HG03039 (cell line): ENCODE data around the gene LARP4B.

ENCODE experiments used
- ATAC-seq: cut with Tn5 transposase; IDR thresholded peaks from one replicate; pipeline ENCODE4 v1.9.1; 2021; ENCODE audit warnings: mild to moderate bottlenecking, moderate library complexity; ENCODE audit not compliant: unreplicated experiment

LARP4B gene

DNA sequence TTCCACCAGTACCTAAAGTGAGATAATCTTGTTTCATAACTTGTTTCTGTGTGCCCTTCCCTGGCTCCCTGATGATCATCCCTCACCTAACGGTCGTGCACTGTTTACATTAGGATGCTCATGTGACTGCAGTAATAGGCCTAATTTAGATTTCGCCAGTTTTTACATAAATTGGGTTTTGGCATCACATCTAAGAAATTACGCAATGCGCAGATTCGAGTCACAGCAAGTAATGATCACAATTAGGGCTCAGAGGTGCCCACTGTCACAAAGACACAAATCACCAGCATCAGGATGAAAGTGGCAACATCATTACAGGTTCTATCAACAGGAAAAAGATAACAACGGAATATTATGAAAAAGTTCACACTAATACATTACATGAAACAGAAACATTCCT, 94.7 kb downstream of the LARP4B start:
- ATAC-seq: no peak

GRCh38 chr10:834493-834892, 97.0 kb downstream of the LARP4B start:
- no peak for ATAC-seq

DNA sequence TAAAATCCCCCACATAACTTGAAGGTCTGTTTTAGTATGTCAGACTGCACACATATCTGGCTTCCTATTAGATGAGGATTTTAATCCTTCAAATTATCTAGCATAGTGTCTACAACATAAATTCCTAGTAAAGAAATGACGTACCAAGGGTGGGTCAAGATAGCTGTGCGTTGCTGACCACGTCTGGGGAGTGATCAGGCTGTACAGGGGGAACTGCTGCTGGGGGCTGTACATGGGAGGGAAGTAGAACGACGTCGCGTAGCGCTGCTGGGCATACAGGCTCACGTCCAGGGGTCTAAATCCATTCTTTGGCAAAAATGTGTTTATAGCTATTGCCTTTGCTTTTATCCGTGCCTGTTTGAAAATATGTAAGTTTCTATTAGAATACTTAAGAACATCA, 102.3 kb downstream of the LARP4B start:
- ATAC-seq: no peak

DNA sequence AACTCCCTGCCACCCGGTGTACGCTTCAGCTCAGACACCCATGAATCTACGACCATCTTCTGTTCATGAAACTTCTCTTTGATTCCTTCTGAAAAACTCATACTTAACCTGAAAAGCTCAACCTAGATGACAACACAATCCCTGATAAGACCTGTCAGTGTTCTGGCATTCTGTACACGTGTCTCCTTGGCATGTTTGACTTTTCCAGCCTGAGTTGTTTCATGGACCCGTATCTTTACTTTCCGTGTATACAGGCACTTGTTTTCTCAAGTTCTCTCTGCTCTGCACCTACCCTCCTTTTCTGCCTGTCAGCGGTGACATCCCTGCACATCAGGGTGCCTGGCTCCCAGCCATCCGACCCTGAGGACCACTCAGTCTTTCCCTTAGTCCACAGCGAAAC, 103.3 kb downstream of the LARP4B start:
- no peak for ATAC-seq

DNA sequence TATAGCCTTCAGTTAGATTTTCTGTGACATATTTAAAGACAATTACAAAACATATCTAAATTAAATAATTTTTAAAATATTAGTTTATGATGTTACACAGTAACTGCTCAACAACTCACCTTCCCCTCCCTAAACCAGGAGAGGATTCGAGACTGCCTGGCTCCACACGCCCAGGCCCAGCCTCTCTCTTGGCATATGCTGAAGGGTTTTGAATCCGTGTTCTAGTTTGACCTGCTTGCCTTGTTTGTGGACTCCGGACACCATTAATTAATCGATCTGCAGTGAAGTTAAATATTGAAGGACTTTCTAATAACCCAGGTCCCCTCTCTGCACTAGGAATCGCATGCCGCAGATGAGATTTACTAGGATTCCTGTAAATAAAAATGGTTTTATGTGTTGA, 106.6 kb downstream of the LARP4B start:
- no peak for ATAC-seq

GRCh38 chr10:824497-824896, 107.0 kb downstream of the LARP4B start:
- no peak for ATAC-seq

GRCh38 chr10:822661-823367, 108.7 kb downstream of the LARP4B start:
- no peak for ATAC-seq

DNA sequence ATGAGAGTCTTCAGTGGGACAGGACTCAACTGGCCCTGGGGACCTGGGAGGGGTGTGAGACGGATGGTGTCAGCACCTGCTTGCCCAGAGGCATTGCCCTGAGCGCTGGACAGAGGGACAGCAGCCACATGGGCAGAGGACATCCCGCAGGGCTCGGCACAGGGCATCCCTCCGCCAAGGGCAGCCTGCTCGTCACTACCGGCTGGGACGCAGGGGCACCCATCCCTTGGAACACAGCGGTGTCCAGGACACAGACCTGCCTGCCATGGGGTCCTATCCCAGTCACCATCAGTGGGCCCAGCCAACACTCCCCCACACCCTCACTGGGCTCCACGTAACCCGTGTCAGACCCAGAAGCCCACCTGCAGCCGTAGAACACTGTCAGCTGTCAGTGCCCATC, 109.3 kb downstream of the LARP4B start:
- no peak for ATAC-seq

DNA sequence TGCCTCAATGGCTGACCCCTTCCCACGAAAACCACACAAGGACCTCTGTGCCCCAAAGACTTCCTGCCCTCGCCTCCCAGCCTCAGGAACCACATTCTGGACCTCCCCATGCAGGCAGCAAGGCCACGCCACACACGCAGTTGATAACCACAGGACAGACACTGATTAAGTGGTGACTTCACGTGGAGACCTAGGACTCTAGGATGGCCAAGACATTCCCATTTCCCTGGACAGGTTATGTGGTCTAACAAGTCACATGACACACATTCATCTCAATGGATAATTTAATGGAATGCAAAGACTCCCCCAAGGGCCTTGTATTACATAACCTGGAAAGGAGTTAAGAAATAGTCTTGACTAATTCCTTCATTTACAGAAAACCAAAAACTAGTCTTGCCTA, 110.2 kb downstream of the LARP4B start:
- ATAC-seq: no peak

- ATAC-seq: no peak
These were observed 111.7 kb downstream of the LARP4B start for GRCh38 chr10:819816-820215.

GRCh38 chr10:819326-819725, 112.2 kb downstream of the LARP4B start:
- no peak for ATAC-seq

- no peak for ATAC-seq
These were observed 112.8 kb downstream of the LARP4B start for GRCh38 chr10:818526-819220.

DNA sequence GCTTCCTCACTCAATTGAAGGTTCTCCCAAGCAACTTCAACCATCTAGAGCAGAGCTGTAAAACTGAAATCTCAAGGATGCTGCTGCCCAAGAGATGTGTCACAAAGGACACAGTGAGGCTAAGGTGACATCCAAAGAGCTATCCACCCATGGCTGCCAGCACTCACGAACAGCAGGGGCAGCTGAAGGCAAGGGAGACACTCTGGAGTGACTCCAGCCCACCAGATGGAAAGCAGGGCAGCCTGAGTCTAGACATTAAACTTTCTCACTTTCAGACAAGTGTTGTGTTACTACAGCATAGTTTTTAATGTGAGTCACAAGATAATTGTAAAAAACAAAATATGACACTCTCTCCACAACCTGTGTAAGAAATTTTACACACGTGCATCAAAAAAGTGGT, 113.5 kb downstream of the LARP4B start:
- ATAC-seq: no peak

DNA sequence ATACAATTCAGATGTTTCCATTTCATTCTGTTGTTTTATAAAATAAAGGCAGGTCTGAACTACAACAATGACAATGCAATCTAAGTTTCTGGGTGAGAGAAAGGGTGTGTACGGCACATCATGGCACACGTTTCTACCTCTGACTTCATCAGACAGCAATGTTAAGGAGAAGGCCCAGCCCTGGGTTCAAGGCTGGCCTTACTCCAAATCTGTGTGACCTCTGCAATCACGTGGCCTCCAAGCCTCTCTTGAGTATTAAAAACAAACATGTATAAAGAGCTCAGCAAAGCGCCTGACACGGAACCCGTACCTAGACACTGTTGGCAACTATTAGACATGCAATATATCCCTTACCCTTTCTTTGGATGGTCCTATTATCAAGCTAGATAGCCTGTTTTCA, 114.1 kb downstream of the LARP4B start:
- ATAC-seq: no peak

DNA sequence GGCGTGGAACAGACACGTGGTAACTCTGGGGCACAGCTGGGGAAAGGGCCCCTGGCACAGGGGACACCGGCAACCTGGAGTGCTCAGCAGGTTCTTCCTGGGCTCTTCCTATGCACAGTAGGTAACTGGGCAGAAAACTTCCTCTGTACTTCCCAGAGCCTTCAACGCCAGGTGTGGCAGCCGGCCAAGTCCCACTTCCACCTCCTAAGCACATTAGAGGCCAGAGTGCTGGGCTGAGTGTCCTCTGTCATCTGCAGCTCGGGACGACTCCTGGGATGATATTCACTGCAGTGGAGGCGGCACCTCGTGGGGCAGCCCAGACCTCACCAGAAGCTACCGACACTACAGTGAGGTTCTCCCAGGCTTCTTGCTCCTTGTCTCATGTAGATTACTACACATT, 114.5 kb downstream of the LARP4B start:
- no peak for ATAC-seq

GRCh38 chr10:816091-816477, 115.4 kb downstream of the LARP4B start:
- no peak for ATAC-seq

GRCh38 chr10:815338-816090, 116.0 kb downstream of the LARP4B start:
- ATAC-seq: no peak

- no peak for ATAC-seq
These were observed 116.8 kb downstream of the LARP4B start for GRCh38 chr10:814536-815302.

DNA sequence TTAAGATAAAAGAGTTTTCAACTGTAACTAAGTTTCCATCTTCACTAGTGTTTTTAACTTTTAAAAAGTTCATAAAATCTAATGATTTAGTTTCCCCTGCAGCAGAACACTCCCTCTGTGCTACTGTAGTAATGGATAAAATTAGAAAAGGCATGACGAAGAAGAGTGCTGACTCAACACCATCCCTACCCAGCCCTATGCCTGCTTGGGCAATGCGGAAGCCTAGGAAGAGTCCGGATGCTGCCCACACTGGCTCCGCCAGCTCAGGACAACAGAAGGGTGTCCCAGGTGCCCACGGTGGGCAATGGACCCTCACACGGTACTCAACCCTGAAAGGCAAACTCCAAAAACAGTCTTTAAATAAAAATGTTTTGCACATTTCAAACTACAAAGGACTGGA, 118.2 kb downstream of the LARP4B start:
- no peak for ATAC-seq

- ATAC-seq: no peak
These were observed 118.7 kb downstream of the LARP4B start for GRCh38 chr10:812787-813186.
